SKM-1 (cell line): ENCODE results near the gene UTP25.

Experiments
- DNase-seq: peaks from one replicate; lab custom pipeline; 2025; ENCODE audit not compliant: unreplicated experiment; lab: John Stamatoyannopoulos, UW

The UTP25 gene

DNA sequence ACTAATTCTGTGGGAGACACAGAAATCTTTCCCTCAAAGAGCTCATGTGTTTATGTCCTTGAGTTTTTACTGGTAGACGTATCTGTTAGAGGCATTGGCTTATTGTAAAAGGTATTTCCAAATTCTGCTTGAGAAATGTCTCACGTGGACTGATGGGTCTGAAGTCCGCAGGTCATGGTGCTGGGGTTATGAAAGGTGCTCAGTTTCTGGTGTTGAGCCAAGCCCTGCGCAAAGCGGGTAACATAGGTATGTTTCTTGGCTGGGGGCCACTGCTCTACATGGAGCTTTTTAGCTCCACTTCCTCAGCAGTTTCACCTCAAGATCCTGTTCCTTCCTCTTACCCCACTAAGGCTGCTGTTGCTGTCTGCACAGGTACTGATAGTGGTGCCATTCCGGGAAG is 10.8 kb downstream of the UTP25 start:
- no peak for DNase-seq

DNA sequence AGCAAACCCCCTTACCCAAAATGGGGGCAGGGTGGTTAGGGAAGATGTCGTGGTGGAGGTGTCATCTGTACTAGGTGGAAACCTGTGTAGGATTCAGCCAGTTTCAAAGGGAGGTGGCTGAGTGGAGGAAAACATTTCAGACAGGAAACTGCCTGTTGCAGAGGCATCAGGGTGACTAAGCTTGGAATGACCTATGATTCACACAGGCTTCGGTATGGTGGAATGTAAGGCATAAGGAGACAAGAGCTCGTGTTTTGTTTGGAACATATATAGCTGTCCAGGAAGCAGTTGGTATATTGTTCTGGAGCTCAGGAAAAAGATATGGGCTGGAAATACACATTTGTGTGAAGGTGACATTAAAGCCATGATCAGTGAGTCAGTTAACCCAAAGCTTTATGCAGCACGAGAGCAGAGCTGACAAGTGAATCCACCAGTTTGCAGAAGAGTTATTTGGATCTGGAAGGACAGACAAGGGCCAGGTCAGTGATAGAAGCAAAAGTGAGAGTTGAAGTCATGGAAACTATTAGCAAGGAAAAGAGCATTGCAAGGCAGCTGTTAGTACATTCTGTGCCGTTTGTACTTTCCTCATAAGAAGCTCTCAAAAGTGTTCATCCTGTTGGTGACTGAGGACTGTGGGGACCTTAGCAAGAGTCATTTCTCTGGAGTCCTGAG is 12.2 kb downstream of the UTP25 start:
- no peak for DNase-seq

DNA sequence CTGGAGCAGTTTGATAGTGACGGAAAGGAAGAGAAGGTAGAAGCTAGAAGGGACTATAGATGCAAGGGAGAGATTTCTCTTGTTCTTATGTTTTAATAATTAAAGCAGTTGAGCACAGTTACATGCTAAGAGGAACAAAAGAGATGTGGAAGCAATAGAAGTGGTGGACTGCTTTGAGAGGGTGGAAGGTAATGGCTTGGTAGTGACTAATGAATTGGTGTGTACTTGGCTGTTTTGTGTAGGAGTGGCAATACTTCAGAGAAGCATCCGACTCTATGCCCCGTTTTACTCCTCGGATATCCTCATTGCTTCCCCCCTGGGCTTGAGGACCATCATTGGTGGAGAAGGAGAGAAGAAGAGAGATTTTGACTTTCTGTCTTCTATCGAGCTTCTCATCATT is 12.8 kb downstream of the UTP25 start:
- no peak for DNase-seq

DNA sequence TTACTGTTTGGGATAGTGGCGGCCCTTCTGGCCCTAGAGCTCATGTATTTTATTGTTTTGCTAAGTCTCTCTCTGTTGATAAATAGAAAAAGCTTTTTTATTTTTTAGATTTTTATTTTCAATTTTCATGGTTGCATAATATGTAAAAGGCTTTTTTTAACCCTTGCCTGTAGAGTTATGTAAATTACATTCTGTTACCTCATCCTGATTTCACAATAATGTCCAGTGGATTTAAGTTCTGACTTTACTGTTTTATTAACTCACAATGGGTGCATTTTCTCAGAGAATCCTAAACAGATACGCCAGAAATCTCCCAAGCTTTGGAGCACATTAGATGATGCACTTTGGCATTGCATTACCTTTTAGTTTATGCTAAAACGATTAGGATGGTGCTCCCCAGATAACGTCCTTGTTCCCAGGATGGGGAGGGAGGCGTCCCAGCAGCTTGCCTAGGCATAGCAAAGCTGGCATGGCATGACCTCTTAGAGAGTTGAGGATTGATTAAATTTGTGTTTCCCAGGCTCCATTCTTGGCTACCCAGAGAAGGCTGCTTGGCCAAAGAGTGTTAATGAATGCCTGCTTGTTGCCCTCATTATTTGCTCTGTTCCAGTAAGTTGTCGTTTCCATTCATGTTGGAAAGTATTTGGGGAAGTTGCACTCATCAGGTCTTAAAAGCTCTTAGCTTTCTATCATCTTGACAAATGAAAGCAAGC is 17.1 kb downstream of the UTP25 start:
- DNase-seq: no peak

DNA sequence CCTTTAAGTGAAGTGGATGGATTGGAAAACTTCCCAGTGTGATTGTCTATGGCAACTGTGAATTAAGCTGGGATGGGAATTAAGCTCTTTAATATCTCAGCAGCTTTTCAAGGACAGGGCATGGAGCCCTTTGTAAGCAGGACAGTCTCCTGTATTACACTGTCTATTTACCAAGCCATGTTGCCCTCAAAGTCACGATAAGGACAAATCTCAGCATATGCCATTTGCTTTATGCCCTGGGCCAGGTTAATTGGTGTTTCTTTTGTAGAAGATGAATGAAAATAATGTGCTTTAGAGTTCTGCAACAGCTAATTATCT is 17.6 kb downstream of the UTP25 start:
- DNase-seq: no peak

DNA sequence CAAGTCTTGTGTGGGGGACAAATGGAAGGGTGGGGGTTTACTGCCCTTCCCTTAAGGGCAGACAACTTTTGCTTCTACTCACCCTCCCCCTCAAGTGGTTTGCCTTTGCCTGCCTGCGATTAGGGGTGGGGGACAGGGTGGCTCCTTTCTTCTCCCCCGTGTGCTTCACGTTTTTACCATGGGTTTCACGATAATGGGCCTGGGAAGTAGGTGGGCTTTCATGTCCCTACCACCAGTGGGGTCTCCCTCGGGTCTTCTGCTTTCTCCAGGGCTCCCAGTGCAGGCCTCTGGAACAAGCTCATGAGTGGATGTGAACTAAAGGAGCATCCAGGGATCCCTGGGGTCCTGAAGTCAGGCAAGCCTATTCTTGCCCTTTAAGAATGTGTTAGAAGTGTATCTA is 21.6 kb downstream of the UTP25 start:
- no peak for DNase-seq

DNA sequence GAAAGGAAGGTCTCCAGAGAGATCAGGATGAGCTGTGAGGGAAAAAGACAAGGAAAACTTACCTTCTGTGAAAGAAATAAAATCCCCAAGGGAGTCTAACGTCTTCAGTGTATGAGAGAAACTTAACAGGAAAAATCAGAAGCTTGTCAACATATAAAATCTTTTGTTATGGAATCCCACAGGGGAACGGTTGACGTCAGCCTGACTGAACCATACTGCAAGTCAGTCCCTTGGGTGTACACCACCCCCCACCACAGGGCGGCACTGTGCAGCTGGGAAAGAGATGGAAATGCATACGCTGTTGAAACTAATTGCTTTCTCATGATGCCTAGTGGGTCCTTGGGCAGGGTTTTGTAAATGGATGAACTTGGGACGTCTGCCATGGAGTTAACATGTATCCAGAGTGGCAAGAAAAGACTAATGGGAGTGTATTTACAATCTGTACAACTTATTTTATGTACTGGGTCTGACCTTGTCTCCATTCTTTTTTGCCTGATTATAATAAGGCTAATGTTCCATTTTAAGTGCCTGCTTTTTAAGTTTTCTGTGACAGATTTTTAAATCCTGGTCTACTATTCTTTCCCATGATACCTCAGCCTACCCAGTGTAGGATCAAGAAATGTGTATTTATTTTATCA is 22.7 kb downstream of the UTP25 start:
- no peak for DNase-seq

DNA sequence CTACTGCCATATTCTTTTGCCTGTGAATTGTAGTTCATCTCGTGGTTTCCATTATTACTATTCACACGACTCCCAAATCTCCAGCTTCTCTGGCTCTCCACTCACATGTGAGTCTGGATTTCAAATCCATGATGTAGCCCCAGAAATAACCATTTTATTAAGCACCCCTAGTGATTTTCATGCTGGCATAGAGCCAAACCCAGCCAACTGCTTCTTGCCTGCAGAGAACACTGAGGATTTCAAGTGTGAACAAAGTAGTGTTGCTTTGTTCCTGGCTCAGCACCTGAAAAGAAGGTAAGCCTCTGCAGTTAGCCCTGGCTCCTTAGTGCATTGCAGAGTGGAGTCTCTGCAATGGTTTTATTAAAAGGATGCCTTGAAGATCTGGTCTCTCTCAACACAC is 25.9 kb downstream of the UTP25 start:
- DNase-seq: no peak

DNA sequence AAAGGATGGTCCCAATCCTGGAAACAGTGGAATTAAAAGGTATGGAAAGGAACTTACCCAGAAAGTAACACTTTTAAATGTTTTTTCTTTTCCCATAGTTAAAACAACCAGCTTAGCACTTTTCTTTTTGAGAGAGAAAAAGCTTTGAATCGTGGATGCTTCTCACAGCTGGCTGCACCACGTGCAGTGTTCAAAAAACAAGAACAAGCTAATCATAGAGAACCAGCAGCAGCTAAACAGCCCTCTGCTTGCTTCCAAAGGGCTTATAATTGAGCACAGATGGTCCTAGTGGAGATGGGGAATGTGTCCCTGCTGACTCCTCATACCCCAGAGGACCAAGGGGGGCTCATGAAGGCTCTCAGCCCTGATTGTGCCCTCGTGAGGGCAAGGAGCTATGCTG is 26.4 kb downstream of the UTP25 start:
- no peak for DNase-seq

DNA sequence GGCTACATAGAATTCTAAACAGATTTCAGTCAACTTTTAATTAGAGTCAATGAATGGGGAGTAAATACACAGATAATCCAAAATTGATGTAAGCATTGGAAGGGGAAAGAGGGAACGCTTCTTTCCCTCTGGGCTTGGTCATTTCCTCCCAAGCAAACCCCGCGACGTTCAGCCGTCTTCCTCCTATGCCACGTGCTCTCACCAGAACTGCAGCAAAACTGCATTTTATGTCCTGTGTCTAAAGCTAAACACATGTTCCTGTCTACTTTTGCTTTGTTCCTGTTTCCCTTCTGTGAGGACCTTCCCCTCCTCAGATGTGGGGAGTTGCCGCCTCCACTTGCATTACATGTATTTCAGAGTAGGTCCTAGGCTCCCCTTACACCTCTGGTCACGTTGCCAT is 27.2 kb downstream of the UTP25 start:
- no peak for DNase-seq

DNA sequence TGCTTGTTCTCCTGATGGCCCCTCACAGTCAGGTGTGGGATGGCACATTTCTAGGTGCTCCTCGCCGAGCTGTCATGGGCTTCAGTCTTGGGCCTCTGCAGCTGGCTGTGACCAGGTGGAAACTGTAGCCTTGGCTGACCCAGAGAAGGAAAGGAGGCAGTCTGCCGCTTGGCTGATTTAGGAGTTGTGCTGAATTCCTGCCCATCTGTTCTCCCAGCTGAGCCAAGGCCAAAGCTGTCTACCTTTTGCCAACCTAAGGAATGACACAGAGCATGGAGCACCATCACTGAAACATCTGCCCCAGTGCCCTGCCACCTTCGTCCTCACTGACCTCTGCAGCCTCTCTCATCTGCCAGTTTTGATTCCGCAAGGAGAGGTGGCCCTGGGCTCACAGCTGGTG is 27.9 kb downstream of the UTP25 start:
- no peak for DNase-seq

DNA sequence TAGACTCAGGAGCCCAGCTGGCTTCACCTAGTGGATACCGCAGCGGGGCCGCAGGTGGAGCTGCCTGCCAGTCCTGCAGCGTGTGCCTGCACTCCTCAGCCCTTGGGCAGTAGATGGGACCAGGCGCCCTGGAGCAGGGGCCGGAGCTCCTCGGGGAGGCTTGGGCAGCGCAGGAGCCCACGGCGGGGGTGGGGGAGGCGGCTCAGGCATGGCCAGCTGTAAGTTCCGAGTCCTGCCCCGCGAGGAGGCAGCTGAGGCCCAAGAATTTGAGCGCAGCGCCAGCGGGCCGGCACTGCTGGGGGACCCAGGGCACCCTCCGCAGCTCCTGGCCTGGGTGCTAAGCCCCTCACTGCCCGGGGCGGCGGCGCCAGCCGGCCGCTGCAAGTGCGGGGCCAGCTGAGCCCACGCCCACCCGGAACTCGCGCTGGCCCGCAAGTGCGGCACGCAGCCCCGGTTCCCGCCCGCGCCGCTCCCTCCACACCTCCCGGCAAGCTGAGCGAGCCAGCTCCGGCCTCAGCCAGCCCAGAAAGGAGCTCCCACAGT is 30.9 kb downstream of the UTP25 start:
- no peak for DNase-seq

DNA sequence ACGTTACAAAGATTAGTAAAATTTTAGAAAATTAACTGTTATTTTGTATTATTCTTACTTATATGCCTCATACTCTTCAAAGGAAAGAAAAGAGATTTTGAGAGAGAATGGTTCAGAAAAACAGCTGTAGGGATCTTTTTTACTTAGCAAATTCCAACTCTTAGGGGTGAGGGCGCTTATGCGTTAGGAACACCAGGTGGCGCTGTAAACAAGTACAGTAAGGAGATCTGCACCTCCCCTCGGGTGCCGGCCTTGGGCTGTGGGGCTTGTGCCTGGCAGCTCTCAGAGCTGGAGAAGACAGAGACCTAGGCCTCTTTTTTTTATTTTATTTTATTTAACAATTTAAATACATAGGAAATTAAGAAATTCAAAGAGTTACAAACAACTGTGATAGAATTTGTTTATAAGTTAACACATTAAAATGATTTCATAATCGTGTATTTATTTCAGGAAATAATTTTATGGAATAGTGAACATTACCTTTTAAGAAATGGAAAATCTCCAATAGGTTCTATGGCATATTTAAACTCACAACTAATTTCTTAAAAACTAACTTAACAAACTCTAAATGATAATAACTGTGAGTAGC is 32.6 kb downstream of the UTP25 start:
- DNase-seq: peak; percentile 66

DNA sequence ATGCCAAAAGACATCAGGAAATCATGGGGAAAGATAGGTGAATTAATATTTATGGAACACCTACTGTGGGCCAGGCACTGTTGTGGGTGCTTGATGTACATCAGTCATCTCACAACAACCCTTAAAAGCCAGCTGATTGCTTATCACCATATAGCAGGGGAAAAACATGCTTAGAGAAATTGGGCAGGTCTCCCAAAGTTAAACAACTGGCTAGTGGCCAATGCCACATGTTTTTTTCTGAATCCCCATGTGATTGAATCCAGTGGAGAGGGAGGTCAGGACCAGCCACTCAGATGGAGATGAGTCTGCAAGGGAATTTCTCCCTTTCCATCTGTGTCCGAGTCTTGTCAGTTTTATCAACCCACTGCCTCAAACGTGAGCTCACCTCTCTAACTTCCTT is 33.5 kb downstream of the UTP25 start:
- DNase-seq: no peak

DNA sequence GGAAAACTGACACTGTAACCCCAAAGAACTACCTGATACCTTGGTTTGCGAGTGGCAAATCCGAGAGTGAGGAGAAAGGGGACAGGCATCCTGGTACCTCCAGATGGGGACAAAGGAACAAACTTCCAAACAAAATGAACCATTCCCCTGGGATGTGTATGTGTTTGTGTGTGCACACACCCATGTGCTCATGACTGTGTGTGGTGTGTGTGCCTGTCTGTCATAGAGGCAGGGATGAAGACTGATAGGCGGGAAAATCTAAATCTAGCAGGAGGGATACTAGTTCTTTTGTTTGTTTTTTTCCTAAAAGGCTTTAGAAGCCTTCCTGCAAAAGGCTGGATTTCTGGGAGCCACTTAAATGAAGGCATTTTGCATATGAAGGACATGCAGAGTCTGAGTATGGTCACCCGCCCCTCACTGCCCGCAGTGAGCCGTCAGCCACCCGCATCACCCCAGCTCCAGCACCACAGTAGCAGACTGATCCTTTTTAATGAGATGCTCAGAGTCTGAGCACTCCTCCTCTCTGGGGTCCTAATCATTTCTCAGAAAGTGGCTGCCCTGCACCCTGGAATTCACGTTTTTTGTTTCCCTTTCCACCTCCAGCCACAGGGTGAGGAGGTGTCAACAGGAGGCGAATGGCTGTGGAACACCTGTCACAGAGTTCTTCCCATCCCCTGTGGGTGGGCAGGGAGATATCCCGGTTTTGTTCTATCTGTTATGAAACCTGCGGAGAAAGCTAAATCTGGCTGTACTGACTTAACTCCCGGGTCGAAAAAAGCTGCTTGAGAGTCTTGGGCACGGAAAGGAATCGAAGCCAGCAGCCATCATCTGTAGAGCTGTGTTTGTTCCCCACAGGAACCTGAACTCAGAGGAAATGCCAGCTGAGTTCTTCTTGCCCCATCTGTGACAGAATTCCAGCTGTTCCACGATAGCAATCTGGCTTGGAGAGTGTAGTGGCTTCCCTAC is 34.9 kb downstream of the UTP25 start:
- no peak for DNase-seq

DNA sequence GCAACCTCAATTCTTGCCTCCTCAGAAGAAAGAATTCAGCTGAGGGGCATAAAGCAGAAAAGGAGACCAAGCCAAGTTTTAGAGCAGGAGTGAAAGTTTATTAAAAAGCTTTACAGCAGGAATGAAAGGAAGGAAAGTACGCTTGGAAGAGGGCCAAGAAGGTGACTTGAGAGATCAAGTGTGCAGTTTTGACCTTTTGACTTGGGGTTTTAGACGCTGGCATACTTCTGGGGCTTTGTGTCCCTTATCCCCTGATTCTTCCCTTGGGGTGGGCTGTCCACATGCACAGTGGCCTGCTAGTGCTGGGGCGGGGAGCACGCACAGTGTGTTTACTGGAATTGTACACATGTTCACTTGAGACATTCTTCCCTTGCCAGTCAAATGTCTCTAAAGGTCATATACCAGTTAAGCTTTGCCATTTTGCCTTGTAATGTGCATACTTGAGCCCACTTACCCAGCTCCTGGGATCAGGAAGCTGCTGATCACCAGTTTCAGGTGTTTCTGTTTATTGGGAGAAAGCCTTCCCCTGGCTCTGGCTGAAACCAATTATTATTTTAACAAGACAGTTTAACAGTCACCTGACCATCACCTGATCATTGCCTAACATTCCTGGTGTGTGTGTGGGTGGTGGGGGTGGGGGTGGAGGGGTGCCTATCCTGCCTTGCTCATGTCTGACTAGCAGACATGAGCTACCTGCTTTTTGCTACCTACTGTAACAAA is 36.2 kb downstream of the UTP25 start:
- DNase-seq: no peak

DNA sequence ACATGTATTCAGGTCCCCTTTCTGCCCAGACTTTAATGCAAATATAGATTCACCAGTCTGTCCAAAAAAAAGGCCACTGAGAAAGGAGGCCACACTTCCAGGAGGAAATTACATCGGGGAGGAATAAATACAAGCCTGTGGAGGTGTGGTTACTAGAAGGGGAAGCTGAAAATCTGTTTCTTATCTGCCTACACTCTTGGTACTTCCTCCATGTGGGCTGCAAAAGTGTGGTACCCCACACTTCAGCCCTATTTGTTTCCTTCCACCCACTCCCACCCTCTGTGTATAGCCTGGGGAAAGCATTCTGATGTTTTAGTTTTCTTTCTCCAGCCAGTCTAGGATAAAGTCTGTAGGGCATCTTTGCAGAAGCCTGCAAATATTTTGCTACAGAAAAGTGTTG is 38.4 kb downstream of the UTP25 start:
- peak; percentile 47 for DNase-seq

DNA sequence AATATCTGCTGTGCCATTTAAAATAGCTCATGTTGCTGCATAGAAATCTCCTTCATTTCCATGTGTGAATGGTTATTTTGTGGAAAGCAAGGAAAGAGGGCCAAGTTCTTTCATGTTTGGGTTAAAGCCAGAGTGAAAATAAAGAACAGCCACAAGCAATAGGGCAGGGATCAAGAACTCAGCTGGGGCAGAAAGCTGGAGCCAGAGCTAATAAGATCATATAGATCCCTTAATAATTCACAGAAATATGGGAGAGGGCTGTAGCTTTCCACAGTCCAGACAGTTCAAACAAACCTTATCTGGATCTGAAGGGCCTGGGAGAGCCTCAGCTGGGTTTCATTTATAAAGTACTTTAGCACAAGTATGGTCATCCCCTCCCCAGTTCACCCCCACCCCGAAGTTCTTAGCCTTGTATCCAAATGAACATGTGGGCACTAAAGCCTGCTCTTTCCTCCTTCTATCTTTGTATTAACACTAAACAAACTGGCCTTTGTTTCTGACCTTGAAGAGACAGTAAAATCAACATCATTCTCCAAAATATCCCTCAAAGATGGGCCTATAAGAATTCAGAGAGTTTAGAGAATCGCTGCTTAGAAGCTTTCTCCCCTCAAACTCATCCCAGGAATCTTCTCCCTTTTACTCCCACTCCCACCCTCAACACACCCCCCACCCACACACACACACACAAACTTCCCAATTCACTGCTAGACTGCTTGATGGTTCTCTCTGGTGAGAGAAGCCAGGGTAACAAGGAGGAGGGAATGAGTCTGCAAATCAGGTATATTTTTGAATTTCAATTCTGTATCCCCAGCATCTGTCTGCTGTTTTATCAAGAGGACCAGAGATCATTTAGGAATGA is 41.7 kb downstream of the UTP25 start:
- no peak for DNase-seq

DNA sequence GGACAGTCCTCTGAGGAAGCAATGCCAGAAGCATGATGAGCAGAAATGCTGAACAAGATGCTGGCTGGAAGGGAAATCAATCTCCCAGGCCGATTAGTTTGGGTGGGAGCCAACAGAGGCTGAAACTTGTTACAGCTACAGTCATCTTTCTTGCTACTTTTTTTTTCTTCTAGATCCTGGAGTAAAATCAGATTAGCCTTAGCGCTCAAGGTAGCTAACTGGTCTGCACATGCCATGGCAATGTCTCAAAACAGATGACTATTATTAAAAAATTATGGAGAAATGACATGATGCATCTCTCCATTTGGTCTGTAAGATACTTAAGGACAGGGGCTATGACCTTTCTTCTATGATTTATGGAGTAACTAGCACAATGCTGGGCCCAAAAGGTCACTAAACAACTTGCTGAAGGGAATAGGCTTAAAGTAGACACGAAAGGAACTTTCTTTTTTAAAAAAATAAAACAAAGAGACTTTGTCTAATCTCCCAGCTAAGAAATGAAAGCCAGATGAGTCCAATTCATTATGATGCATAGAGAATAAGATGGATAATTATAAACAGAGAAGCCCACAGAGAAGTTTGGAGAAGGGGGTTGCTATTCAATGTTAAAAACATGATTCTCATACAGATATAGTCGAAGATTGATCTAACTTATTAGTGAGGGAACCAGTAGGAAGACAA is 42.5 kb downstream of the UTP25 start:
- no peak for DNase-seq
